HUES64 (cell line): ENCODE results near the gene ALG3.
A peak's percentile ranks its signal among the peaks of the same experiment; 100 is the strongest.
"Not testable (repeated sequence)": the region's sequence is repeated elsewhere in the genome, so short reads cannot be mapped to it uniquely, and the experiment has no call there.

ENCODE experiments used
- H3K27ac ChIP-seq: 2 replicates; pipeline ENCODE4 v1.7.0; 2013; ENCODE audit warnings: low read depth, low read length, inconsistent platforms
- H3K27me3 ChIP-seq: 2 replicates; pipeline ENCODE4 v1.6.1; 2013; ENCODE audit warnings: mild to moderate bottlenecking, low read length; ENCODE audit not compliant: insufficient read depth
- H3K36me3 ChIP-seq: 2 replicates; pipeline ENCODE4 v1.6.1; 2013; ENCODE audit warnings: mild to moderate bottlenecking, low read length; ENCODE audit not compliant: insufficient read depth
- H3K4me1 ChIP-seq: 2 replicates; pipeline ENCODE4 v1.6.1; 2013; ENCODE audit warnings: mild to moderate bottlenecking, low read length, moderate library complexity; ENCODE audit not compliant: insufficient read depth
- H3K4me3 ChIP-seq: 2 replicates; pipeline ENCODE4 v1.5.1; 2013; ENCODE audit warnings: mild to moderate bottlenecking, low read length, moderate library complexity
- H3K9ac ChIP-seq: 2 replicates; pipeline ENCODE4 v1.6.1; 2013; ENCODE audit warnings: mild to moderate bottlenecking, low read depth, low read length
- H3K9me3 ChIP-seq: 2 replicates; pipeline ENCODE4 v1.6.1; 2013; ENCODE audit warnings: low read depth, low read length; ENCODE audit not compliant: insufficient read depth
- WGBS: fragments of 150-250, 120-280 bp; methylation state at CpG from one replicate; pipeline ENCODE4 v1.1.7; 2013; ENCODE audit warnings: missing lambda C conversion rate; 5-methylcytosine and 5-hydroxymethylcytosine counted together

ALG3 gene

GRCh38 chr3:184277366-184277765 is 28.6 kb upstream of the ALG3 start:
- WGBS: 95% methylated on average over 6 of the region's 6 CpGs
- H3K27me3 ChIP-seq: peaks cover 42% of the 10 kb centered on the region
- peaks cover 3% of the 10 kb centered on the region; the same call in 1 of the 2 replicates for H3K4me1 ChIP-seq

GRCh38 chr3:184275961-184276910 is 27.5 kb upstream of the ALG3 start, which contains the start of gene ECE2:
TSS of gene ECE2 (plus strand) at chr3:184276022. CDS start at chr3:184276154, 132 bp downstream.
- Histone ChIP-seq H3K27me3 (peaks cover 42% of the 10 kb centered on the region), H3K36me3 (no peaks in the 10 kb centered on the region), H3K4me1 (peaks cover 3% of the 10 kb centered on the region; the same call in 1 of the 2 replicates), H3K4me3 (peak within 1 kb of the TSS; percentile 45), H3K9me3 (no peaks in the 10 kb centered on the region), H3K27ac (no peak within 1 kb of the TSS), H3K9ac (no peak within 1 kb of the TSS)
- 42% methylated on average over 63 of the region's 65 CpGs for WGBS

More at GRCh38 chr3:184277366-184277765, 28.6 kb upstream of the ALG3 start:
- Histone ChIP-seq H3K9ac (no peak overlapping the region), H3K9me3 (no peaks in the 10 kb centered on the region), H3K36me3 (no peaks in the 10 kb centered on the region), H3K27ac (no peak overlapping the region), H3K4me3 (no peak overlapping the region)

GRCh38 chr3:184275381-184275701 is 26.6 kb upstream of the ALG3 start:
- Histone ChIP-seq H3K27me3 (peaks cover 42% of the 10 kb centered on the region), H3K4me3 (peak overlapping the region; percentile 45)
- 81% methylated on average over 12 of the region's 12 CpGs for WGBS

GRCh38 chr3:184272269-184272668 is 23.5 kb upstream of the ALG3 start:
- no peak overlapping the region for H3K4me3 ChIP-seq
- peaks cover 29% of the 10 kb centered on the region for H3K27me3 ChIP-seq
- no peaks in the 10 kb centered on the region for H3K9me3 ChIP-seq
- no peak overlapping the region for H3K27ac ChIP-seq
- no peaks in the 10 kb centered on the region for H3K36me3 ChIP-seq
- H3K9ac ChIP-seq: no peak overlapping the region
- H3K4me1 ChIP-seq: peaks cover 3% of the 10 kb centered on the region; the same call in 1 of the 2 replicates
- WGBS: 74% methylated on average over 1 of the region's 1 CpG

More at GRCh38 chr3:184275381-184275701, 26.6 kb upstream of the ALG3 start:
- no peaks in the 10 kb centered on the region for H3K36me3 ChIP-seq
- no peaks in the 10 kb centered on the region for H3K9me3 ChIP-seq
- H3K27ac ChIP-seq: no peak overlapping the region
- no peak overlapping the region for H3K9ac ChIP-seq
- H3K4me1 ChIP-seq: peaks cover 3% of the 10 kb centered on the region; the same call in 1 of the 2 replicates

GRCh38 chr3:184267249-184267648 is 18.5 kb upstream of the ALG3 start:
- not testable (repeated sequence) for H3K9me3 ChIP-seq, H3K36me3 ChIP-seq, H3K4me1 ChIP-seq, H3K9ac ChIP-seq, H3K27ac ChIP-seq, H3K4me3 ChIP-seq
- 73% methylated on average over 1 of the region's 1 CpG for WGBS
- peaks cover 30% of the 10 kb centered on the region for H3K27me3 ChIP-seq

GRCh38 chr3:184262764-184263179 is 14.0 kb upstream of the ALG3 start:
- H3K4me3 ChIP-seq: peak overlapping the region; percentile 70
- peaks cover 67% of the 10 kb centered on the region for H3K27me3 ChIP-seq
- H3K4me1 ChIP-seq: no peaks in the 10 kb centered on the region
- H3K9me3 ChIP-seq: no peaks in the 10 kb centered on the region
- H3K9ac ChIP-seq: no peak overlapping the region
- no peaks in the 10 kb centered on the region for H3K36me3 ChIP-seq
- WGBS: 23% methylated on average over 15 of the region's 15 CpGs
- H3K27ac ChIP-seq: no peak overlapping the region

- Histone ChIP-seq H3K4me1 (no peaks in the 10 kb centered on the region), H3K9me3 (no peaks in the 10 kb centered on the region), H3K27me3 (peaks cover 68% of the 10 kb centered on the region), H3K27ac (no peak overlapping the region), H3K9ac (peak overlapping the region; percentile 19; the same call in 1 of the 2 replicates), H3K36me3 (no peaks in the 10 kb centered on the region), H3K4me3 (peak overlapping the region; percentile 70)
- 1% methylated on average over 66 of the region's 66 CpGs for WGBS
Observed at GRCh38 chr3:184261854-184262763, 13.3 kb upstream of the ALG3 start.

GRCh38 chr3:184261270-184261853 is 12.6 kb upstream of the ALG3 start, which contains the start of gene CAMK2N2:
TSS of gene CAMK2N2 (minus strand) at chr3:184261553. CDS start at chr3:184261285, 268 bp downstream.
- Histone ChIP-seq H3K36me3 (no peaks in the 10 kb centered on the region), H3K27me3 (peaks cover 68% of the 10 kb centered on the region), H3K4me1 (no peaks in the 10 kb centered on the region), H3K27ac (no peak within 1 kb of the TSS), H3K9ac (peak within 1 kb of the TSS; percentile 47; the same call in 1 of the 2 replicates), H3K9me3 (no peaks in the 10 kb centered on the region), H3K4me3 (peak within 1 kb of the TSS; percentile 70)
- under 1% methylated on average over 66 of the region's 67 CpGs for WGBS

- no peaks in the 10 kb centered on the region for H3K4me1 ChIP-seq
- H3K9ac ChIP-seq: 0 out of 2 replicates have a peak overlapping the region, but pooled peaks have one; percentile 47
- no peaks in the 10 kb centered on the region for H3K9me3 ChIP-seq
- peaks cover 68% of the 10 kb centered on the region for H3K27me3 ChIP-seq
- H3K36me3 ChIP-seq: no peaks in the 10 kb centered on the region
- WGBS: under 1% methylated on average over 49 of the region's 49 CpGs
- peak overlapping the region; percentile 70 for H3K4me3 ChIP-seq
- no peak overlapping the region for H3K27ac ChIP-seq
Observed at GRCh38 chr3:184260724-184261269, 12.0 kb upstream of the ALG3 start.
